H7 (cell line): ENCODE data around the gene SSC5D. TPM values are rescaled to one million over a fixed set of nuclear protein-coding genes. Genes with fewer than 3 reads are reported as not detected.

Experiments used
- DNase-seq: peaks from one replicate; pipeline ENCODE4 v3.0.0; 2012
- H3K27me3 ChIP-seq: 2 replicates; pipeline ENCODE4 v1.6.0; 2011; ENCODE audit warnings: mild to moderate bottlenecking, low read length; ENCODE audit not compliant: control insufficient read depth, insufficient read depth
- H3K36me3 ChIP-seq: replicated peaks from 2 replicates; pipeline ENCODE4 v1.5.1; 2011; ENCODE audit warnings: low read length; ENCODE audit not compliant: control insufficient read depth, insufficient read depth
- H3K4me3 ChIP-seq: 2 replicates; pipeline ENCODE4 v1.5.1; 2011; ENCODE audit warnings: low read depth, mild to moderate bottlenecking, control low read depth, low read length, moderate library complexity; ENCODE audit not compliant: insufficient read depth
- total RNA-seq: library from RNA; depleted of rRNA; stranded (reverse); fragments of >200 nt; shearing (Covaris generic); gene quantifications from 2 replicates; pipeline ENCODE4 v1.2.3, GENCODE V29; 2014

SSC5D gene
- total RNA-seq, 1 experiment from 2014 or later, result 0.87 TPM

- H3K4me3 ChIP-seq, result peak within 1 kb of the TSS; percentile 80
- peak; percentile 99 for DNase-seq
- no peaks in the 10 kb centered on the region for H3K27me3 ChIP-seq
- no peaks in the 10 kb centered on the region for H3K36me3 ChIP-seq
Observed at GRCh38 chr19:55484593-55485438, 3.4 kb upstream of the SSC5D start, which contains the start of gene NAT14. TSS of gene NAT14 (plus strand) at chr19:55485188. CDS start at chr19:55485709, 521 bp downstream.

GRCh38 chr19:55485439-55486011, 2.7 kb upstream of the SSC5D start:
- no peak for DNase-seq
- Histone ChIP-seq H3K27me3 (no peaks in the 10 kb centered on the region), H3K36me3 (no peaks in the 10 kb centered on the region), H3K4me3 (peak overlapping the region; percentile 80)

GRCh38 chr19:55486043-55486970, 1.9 kb upstream of the SSC5D start:
- peak; percentile 73 for DNase-seq

GRCh38 chr19:55486971-55487923, 989 bp upstream of the SSC5D start:
- 0 out of 2 replicates have a peak overlapping the region, but pooled peaks have one; percentile 11 for H3K4me3 ChIP-seq

More at GRCh38 chr19:55486043-55486970, 1.9 kb upstream of the SSC5D start:
- no peaks in the 10 kb centered on the region for H3K27me3 ChIP-seq
- H3K36me3 ChIP-seq, result no peaks in the 10 kb centered on the region
- H3K4me3 ChIP-seq, result no peak overlapping the region

GRCh38 chr19:55488986-55489710, 912 bp downstream of the SSC5D start:
- Histone ChIP-seq H3K4me3 (peak overlapping the region; percentile 2; the same call in 1 of the 2 replicates), H3K36me3 (no peaks in the 10 kb centered on the region), H3K27me3 (no peaks in the 10 kb centered on the region)
- peak; percentile 93 for DNase-seq

More at GRCh38 chr19:55486971-55487923, 989 bp upstream of the SSC5D start:
- DNase-seq, result peak; percentile 80
- Histone ChIP-seq H3K27me3 (no peaks in the 10 kb centered on the region), H3K36me3 (no peaks in the 10 kb centered on the region)

GRCh38 chr19:55489711-55490477, 1.7 kb downstream of the SSC5D start:
- Histone ChIP-seq H3K27me3 (no peaks in the 10 kb centered on the region), H3K36me3 (no peaks in the 10 kb centered on the region), H3K4me3 (no peak overlapping the region)
- DNase-seq, result peak; percentile 66

GRCh38 chr19:55490478-55491432, 2.5 kb downstream of the SSC5D start:
- no peaks in the 10 kb centered on the region for H3K36me3 ChIP-seq
- no peak overlapping the region for H3K4me3 ChIP-seq
- H3K27me3 ChIP-seq, result no peaks in the 10 kb centered on the region
- DNase-seq, result peak; percentile 68

- no peaks in the 10 kb centered on the region for H3K36me3 ChIP-seq
- H3K27me3 ChIP-seq, result no peaks in the 10 kb centered on the region
- no peak overlapping the region for H3K4me3 ChIP-seq
- DNase-seq, result peak; percentile 48
Observed at GRCh38 chr19:55491546-55492360, 3.5 kb downstream of the SSC5D start.

- no peaks in the 10 kb centered on the region for H3K36me3 ChIP-seq
- DNase-seq, result peak; percentile 36
- H3K4me3 ChIP-seq, result no peak overlapping the region
- no peaks in the 10 kb centered on the region for H3K27me3 ChIP-seq
Observed at GRCh38 chr19:55492362-55492944, 4.2 kb downstream of the SSC5D start.

GRCh38 chr19:55493052-55493644, 4.9 kb downstream of the SSC5D start:
- H3K27me3 ChIP-seq, result no peaks in the 10 kb centered on the region
- H3K36me3 ChIP-seq, result no peaks in the 10 kb centered on the region
- peak; percentile 60 for DNase-seq
- H3K4me3 ChIP-seq, result no peak overlapping the region
